HCT116 (cell line): Measurements from ENCODE around the gene SLC13A4.

Experiments
- CBX3 ChIP-seq: IDR thresholded peaks from 2 replicates; pipeline ENCODE4 v1.6.1; 2012; ENCODE audit warnings: low read depth
- EZH2 ChIP-seq: fragments of 200-600 bp; sonication (generic); IDR thresholded peaks from 2 replicates; pipeline ENCODE4 v1.6.1; 2017; ENCODE audit warnings: antibody characterized with exemption, mixed run types
- POLR2AphosphoS5 ChIP-seq: IDR thresholded peaks from 2 replicates; pipeline ENCODE4 v1.6.1; 2011; ENCODE audit warnings: mild to moderate bottlenecking, low read depth, low read length, moderate library complexity
- ZNF274 ChIP-seq: fragments of 200-500 bp; sonication (Bioruptor generic); IDR thresholded peaks from 2 replicates; pipeline ENCODE4 v1.6.1; 2014; ENCODE audit warnings: mild to moderate bottlenecking, low read depth, low read length, inconsistent platforms
- TF ChIP-seq, protein P1 (sequence below), 3 experiments: fragments of 200-600 bp in 1 of 3; sonication (generic) in 1 of 3; IDR thresholded peaks in 2 of 3; conservative IDR thresholded peaks in 1 of 3; 2 replicates each; pipeline ENCODE4 v1.5.1; 2012 to 2017; ENCODE audit warnings: low read depth in 2 of 3, low read length in 2 of 3, antibody characterized with exemption in 1 of 3, borderline replicate concordance in 1 of 3, control low read depth in 1 of 3, mild to moderate bottlenecking in 1 of 3, mixed read lengths in 1 of 3, mixed run types in 1 of 3, moderate library complexity in 1 of 3; ENCODE audit not compliant: insufficient read depth in 1 of 3
- TF ChIP-seq, protein P2 (sequence below): IDR thresholded peaks from 2 replicates; pipeline ENCODE4 v1.6.1; 2011; ENCODE audit warnings: mild to moderate bottlenecking, low read length, moderate library complexity; ENCODE audit not compliant: insufficient replicate concordance; ENCODE audit errors: extremely low read depth

DNA sequence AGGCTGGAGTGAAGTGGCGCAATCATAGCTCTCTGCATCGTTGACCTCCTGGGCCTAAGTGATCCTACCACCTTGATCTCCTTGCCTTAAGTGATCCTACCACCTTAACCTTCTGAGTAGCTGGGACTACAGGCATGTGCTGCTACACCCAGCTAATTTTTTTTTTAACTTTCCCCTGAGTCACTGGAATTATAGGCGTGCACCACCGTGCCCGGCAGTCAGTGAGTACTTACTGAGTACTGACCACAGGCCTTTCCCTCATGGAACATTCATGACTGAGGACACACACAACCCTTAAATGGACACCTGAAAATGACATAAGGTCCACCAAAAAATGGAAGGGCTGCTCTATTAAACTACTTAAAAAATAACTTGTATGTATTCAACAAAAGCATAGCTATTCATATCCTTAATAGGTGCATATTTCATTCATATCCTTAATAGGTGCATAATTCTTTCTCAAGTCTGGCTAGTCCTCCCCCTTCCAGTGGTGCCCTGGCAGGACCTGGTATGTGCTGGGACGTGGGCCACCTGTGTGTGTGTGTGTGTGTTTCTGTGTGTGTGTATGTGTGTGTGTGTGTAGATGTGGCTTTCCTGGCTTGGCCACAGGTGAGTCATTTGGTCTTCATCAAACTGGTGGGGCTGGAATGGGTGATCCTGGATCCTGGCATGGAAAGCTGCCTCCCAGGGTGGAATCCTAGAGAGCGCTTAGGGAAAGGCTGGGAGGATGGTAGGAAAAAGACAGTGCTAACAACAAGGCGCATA, 17.1 kb upstream of the SLC13A4 start:
- TF ChIP-seq, protein P1, sequence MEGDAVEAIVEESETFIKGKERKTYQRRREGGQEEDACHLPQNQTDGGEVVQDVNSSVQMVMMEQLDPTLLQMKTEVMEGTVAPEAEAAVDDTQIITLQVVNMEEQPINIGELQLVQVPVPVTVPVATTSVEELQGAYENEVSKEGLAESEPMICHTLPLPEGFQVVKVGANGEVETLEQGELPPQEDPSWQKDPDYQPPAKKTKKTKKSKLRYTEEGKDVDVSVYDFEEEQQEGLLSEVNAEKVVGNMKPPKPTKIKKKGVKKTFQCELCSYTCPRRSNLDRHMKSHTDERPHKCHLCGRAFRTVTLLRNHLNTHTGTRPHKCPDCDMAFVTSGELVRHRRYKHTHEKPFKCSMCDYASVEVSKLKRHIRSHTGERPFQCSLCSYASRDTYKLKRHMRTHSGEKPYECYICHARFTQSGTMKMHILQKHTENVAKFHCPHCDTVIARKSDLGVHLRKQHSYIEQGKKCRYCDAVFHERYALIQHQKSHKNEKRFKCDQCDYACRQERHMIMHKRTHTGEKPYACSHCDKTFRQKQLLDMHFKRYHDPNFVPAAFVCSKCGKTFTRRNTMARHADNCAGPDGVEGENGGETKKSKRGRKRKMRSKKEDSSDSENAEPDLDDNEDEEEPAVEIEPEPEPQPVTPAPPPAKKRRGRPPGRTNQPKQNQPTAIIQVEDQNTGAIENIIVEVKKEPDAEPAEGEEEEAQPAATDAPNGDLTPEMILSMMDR (IDR thresholded peaks at IDR 0.05 in 2 of 3, conservative IDR thresholded peaks at IDR 0.05 in 1 of 3; ENCODE audit: borderline replicate concordance in 1 of 3, insufficient read depth in 1 of 3, low read depth in 2 of 3, low read length in 2 of 3) = no peak
- TF ChIP-seq, protein P2, sequence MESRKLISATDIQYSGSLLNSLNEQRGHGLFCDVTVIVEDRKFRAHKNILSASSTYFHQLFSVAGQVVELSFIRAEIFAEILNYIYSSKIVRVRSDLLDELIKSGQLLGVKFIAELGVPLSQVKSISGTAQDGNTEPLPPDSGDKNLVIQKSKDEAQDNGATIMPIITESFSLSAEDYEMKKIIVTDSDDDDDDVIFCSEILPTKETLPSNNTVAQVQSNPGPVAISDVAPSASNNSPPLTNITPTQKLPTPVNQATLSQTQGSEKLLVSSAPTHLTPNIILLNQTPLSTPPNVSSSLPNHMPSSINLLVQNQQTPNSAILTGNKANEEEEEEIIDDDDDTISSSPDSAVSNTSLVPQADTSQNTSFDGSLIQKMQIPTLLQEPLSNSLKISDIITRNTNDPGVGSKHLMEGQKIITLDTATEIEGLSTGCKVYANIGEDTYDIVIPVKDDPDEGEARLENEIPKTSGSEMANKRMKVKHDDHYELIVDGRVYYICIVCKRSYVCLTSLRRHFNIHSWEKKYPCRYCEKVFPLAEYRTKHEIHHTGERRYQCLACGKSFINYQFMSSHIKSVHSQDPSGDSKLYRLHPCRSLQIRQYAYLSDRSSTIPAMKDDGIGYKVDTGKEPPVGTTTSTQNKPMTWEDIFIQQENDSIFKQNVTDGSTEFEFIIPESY = no peak
- TF ChIP-seq POLR2AphosphoS5 = no peak
- TF ChIP-seq CBX3 = peak; percentile 87
- TF ChIP-seq EZH2 = no peak
- no peak for TF ChIP-seq ZNF274
